NOMO-1 treated with dmso at 0.1 percent for 144 hours (cell line): Measurements from ENCODE around the gene IBSP.

Experiments used
- DNase-seq: peaks from one replicate; lab custom pipeline; 2025; ENCODE audit not compliant: unreplicated experiment; lab: John Stamatoyannopoulos, UW

Gene IBSP, protein sequence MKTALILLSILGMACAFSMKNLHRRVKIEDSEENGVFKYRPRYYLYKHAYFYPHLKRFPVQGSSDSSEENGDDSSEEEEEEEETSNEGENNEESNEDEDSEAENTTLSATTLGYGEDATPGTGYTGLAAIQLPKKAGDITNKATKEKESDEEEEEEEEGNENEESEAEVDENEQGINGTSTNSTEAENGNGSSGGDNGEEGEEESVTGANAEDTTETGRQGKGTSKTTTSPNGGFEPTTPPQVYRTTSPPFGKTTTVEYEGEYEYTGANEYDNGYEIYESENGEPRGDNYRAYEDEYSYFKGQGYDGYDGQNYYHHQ

DNA sequence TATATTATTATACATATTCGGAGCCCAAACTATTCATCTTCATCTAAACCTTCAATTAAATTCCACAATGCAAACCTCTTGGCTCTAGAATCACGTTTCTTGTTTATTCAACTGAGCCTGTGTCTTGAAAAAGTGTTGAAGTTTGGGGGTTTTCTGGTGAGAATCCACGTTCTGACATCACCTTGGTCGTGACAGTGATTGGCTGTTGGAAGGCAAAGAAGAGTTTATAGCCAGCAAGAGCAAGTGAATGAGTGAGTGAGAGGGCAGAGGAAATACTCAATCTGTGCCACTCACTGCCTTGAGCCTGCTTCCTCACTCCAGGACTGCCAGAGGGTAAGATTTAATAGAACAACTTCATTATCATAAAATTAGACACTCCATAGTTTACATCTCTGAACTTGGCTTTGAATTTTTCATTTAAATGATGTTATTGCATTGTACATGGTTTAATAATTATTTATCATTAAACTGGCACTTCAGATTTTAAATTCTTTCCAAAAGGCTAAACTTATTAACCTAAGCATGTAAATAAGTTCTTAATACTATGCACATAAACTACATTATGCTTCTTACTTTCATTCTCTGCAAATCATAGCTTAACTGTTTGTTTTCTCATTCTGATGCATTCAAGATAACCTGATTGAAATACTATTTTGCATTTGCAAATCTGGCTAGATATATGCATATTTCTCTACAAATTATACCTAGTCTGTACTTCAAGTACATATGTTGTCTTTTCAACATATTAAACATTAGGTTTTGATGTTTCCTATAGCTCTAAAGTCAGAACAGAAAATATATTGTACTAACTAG lies at the start of gene IBSP:
TSS of gene IBSP (plus strand) at position 254 of the 813 bp plus-strand sequence. CDS start 2,808 bp downstream, outside the sequence.
- DNase-seq: no peak

DNA sequence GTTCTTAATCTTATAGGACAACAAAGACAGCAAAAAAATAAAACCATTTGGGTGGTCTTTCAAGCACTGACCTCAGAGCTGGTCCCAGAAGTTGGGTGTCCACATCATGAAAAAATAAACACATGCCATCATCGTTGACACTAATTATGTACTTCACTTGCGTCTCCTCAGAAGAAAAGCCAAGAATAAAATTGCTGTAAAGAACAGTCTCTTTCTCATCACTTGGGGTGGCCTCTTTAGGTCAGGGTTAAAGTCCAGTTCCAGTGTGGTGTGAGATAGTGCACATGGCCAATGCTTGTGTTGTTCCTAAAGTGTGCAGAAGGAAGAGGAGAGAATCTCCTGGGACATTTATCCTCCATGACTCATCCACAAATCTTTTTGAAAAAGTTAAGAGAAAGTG lies 49.5 kb upstream of the IBSP start:
- DNase-seq: no peak

DNA sequence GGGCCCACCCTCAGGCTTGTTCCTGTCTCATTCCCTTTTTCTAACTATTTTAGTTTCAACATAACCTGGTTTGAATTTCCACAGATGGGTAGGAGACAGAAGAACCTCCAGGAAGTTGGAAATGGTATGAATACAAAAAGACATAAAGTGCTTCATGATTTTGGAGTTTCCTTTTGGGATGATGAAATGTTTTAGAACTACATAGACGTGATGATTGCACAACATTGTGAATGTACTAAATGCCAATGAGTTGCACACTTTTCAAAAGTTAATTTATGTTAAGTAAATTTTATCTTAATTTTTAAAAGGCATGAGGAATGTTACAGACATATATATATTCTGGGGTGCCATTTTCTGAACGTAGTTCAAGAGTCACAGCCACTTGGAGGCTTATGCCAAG lies 41.1 kb upstream of the IBSP start:
- no peak for DNase-seq

DNA sequence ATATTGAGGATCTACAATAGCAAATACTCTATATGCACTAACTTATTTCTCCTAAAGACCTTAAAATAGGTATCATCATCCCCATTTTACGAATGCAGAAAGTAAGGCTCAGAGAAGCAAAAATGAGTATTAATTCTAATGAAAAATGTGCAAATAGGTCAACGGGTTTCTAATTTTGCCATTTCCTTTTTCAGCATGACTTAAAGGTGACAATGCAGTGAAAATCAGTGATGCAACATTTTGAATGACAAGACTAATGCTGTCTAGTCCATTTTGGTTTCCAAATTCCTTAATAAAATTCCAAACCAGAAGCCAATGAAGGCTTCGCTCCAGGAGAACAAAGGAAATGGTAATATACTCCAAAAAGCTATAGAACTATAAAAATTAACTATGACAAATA lies 37.0 kb upstream of the IBSP start:
- no peak for DNase-seq

DNA sequence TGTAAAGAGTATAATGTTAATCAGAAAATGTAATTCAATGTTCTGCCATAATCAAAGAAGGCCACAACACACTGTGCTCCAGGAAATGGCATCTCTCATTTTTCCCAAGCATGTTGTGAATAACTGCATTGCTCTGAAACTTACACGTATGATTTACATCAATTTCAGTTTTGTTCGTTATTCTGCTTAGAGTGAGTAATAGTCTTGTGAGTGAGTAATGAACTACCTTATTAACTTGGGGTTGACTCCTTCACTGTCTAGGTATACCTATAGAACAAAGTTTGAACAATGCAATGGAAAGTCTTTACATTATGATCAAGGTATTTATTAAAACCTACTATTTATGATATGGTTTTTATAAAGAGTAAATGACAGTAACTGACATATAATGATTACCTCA lies 17.8 kb upstream of the IBSP start:
- DNase-seq: no peak

DNA sequence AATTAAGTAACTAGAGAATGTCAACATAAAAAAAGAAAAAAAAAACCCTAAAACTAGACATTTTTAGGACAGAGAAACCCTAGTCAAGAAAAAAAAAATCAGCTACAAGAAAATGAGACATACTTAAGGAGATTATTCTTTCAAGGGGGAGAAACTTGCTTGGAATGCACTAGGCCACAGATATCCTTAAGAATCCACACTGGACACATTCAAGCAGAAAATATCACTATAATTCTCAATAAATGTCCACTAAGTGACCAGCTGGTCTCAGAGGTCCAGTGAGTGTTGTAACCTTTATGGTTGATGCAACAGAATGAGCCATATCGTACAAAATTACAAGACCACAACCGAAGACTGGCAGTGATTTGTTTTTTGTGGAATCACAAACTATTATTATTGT lies 15.6 kb upstream of the IBSP start:
- DNase-seq: no peak

DNA sequence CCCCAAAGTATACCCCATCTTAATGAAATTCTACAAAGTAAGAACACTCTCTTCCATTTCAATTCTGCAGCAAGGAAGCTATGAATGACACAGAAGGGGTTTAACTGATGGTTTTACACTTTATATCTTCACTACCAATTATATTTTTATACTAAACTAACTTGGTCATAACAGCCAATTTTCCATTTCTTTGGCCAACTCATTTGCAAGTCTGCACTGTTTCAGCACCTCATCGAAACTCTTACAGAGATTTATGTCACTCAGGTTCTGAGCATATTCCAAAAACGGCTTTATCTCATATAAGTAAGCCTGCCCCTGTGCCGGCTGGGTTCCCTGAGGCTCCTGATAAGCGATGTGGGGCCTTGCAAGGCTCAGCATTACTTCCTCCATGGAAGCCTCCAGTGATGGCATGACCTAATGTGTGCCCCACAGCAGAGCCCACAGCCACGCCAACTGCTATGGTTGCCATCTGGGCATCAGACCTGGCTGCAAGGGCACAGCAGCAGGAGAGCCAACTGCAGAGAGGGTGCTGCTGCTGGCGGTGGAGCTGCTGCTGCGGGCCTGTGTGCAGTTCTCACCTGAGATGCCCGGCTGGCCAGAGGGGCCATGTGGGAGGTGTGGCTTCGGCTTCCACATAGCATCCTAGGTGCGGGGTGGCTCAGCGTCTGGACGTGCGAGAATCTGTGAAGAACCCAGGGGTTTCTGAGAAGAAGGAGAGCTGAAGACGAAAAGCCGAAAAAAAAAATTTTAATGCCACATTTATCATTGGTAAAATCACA lies 13.4 kb upstream of the IBSP start:
- no peak for DNase-seq

DNA sequence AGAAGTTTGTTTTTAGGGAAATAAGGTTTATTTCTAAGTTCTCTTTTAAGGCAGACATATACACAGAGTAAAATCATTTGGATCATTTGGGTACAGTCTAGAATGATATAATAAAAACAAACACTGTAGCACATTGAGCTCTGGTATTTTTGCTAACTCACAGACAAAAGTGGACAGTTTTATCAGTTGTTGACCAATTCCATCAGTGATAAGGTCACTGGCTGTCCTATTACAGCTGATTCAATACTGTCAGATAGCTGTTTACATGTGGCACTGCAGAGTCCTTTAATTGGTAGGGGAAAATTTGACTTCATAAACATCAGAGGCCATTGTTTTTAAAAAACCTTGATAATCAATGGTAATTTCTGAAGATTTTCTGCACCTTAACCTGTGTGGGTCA lies 3.5 kb downstream of the IBSP start:
- no peak for DNase-seq

DNA sequence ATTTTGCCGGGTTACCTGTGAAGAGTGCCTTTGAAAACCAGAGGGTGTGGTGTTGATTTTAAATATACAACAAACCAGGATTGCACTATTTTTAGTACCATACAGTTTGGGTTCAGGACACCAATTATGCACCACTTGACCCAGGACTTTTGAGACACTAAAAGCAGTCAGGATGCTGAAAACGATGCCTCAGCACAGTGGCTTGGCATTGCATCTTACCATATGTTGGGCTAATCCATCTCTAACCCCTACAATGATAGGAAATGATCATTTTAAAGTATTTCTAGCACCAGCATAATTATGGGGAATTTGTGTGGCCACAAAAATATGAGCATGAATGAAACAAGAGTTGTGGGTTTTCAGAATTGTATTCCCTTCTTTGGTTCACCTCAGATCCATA lies 4.1 kb downstream of the IBSP start:
- no peak for DNase-seq

DNA sequence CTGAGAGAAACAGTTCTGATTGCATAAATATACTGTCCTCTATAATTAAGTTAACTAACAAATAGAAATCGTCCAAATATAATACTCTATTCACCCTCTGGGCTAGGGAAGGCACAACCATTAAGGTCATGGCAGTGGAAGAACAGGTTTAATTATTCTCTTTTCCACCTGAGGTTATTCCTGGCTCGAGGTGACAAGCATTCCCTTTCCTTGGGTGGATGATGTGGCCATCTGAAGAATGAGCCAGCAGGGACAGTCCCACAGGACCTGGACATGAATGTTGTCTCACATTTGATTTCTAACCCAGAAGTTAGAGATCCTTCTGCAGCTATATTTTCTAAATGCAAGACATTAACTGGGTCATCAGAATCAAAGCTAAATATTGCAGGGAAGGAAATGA lies 5.5 kb downstream of the IBSP start:
- DNase-seq: no peak

DNA sequence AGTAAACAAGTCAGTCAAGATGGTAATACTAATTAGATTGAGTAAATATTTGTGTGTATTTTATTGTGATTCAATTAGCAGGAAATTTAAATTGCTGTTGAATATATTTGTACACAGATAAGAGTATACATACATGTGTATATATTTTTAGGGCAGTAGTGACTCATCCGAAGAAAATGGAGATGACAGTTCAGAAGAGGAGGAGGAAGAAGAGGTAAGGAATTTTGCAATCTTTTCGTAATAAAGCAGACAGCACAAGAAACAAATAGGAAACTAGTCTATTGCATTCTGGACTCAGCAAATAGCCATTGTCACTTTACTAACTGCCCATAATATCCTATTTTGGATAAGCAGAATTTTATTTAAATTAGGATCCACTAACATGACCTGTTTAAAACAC lies 6.6 kb downstream of the IBSP start:
- peak; percentile 62 for DNase-seq

DNA sequence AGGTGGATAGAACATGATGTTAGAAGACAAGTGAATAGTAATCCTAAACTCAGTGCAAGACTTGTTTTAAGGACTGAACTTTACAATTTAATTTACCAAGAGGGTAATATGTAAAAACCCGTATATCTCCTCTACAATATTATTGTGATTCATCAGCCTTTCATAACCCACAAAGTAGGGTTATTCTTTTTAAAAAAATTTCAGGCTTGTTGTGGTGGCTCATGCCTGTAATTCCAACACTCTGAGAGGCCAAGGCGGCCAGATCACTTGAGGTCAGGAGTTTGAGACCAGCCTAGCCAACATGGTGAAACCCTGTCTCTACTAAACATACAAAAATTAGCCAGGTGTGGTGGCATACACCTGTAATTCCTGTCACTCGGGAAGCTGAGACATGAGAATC lies 7.2 kb downstream of the IBSP start:
- DNase-seq: no peak

DNA sequence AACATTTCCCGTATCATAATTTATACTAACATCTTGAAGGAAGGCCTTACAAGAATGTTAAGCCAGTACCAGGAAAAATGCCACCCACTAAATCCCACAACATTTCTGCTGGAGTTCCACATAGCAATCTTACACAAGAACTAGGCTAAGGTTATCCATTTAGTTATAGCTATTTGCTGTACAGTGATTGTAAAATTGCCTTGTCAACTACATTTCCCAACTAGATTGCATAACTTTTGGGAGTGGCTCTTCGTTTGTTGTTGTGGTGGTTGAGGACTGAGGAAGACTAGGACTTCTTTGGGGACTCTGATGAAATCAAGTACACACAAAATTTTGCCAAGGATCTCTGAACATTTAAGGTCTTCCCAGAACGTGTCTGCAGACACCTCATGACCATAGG lies 8.0 kb downstream of the IBSP start:
- peak; percentile 14 for DNase-seq

DNA sequence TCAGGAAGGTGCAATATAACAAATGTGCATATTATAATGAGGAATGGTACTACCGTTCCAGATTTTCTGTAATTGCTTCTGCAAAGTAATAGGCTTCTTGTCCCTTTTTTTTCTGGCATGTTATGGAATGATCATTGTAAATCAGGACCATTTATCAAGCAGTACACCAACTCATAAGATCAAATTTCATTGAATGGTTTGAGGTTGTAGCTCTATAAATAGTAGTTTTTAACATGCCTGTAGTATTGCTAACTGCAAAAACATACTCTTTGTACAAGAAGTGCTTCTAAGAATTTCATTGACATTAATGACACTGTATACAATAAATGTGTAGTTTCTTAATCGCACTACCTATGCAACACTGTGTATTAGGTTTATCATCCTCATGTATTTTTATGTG lies 12.6 kb downstream of the IBSP start:
- no peak for DNase-seq

DNA sequence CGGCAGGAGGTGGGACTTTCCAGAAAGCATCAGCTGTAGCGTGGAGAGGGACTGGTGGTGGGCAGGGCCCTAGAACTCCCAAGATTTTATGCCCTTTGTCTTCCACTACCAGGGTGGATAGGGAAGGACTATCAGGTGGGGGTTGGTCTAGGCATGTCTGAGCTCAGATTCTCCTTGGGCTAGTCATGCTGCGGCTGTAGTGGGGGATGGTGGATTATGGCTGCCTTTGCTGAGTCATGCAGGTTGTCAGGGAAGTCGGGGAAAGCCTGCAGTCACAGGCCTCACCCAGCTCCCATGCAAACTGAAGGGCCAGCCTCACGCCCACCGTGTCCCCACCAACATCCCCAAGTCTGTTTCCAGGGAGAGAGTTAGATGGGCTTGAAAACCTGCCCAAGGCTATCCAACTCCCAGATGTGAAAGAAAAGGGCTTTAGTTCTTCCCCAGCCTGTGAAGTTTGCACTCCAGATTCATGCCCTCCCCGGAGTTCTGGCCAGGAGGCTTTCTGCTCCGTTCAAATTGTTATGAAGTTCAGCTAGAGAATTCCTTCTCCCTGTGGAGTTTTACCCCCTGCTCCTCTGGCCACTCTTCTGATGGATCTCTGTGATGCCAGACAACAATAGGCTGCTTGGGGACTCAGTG lies 20.0 kb downstream of the IBSP start:
- no peak for DNase-seq

DNA sequence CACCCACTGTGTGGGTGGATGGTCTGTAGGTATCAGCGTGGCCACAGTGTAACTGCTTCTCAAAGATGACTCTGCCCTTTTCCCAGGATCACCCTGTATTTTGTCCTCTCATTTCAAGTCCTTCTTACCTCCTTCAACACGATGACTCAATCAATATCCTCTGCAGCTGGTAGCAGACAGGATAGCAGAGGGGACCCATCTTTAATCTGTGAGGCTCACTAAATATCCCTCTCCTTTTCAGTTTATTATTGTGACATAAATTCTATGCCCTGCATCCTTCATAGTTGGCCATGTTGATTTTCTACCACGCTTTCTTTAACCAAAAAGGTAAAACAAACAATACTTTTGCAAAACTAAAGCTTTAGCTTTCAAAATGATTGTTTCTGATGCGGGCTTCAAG lies 23.8 kb downstream of the IBSP start:
- DNase-seq: no peak

DNA sequence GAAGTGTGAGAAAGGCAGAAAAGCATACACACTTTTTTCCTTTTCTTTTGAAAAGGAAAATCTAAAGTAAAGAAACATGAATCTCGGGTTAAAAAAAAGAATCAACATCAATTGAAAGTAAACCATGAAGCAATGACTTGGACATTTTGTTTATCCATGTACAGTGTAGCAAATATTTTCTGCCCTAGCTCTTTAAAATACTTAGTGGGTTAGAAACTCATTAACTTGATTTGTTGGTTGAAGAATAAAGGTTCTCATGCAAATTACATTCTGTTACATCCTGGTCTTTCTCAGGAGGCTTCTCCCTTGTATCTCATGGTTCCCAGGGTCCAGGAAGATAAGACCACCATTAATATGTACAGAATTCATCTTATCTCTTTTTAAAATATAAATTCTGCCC lies 24.4 kb downstream of the IBSP start:
- DNase-seq: no peak

DNA sequence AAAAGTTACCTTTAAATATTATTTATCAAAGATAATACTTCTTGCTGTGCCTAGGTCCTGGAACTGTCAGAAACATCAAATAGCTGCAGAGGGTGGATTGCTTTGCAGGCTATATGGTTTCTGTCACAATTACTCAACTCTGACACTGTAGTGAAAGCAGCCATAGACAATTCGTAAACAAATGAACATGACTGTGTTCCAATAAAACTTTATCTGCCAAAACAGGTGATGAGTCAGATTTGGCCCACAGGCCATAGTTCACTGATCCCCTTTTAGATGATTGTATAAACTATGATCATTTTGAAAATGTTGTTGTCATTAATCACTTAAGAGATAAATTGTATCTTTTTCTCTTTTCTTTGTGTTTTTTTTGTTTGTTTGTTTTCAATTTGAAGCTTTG lies 25.0 kb downstream of the IBSP start:
- no peak for DNase-seq

DNA sequence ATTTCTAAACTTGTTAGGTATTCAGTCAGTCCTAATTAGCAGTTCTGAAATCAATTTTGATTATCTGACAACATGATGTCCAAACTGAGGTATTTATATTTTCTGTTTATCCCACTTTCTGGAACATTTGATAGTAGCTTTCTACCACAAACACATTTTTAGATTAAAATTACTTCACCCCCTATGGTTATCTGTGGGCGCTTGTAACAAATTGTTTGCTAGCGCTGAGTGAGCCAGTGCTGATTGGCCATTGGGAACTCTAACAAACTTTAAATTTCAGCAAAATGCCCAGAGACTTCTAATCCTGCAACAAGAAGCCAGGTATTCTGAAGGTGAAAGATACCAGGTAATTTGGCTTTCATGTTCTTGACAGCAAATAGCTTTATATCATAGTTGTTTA lies 33.3 kb downstream of the IBSP start, which contains the start of gene MEPE:
TSS of gene MEPE (plus strand) at position 301 of the 400 bp plus-strand sequence. CDS start 1,746 bp downstream, outside the sequence.
- no peak for DNase-seq

DNA sequence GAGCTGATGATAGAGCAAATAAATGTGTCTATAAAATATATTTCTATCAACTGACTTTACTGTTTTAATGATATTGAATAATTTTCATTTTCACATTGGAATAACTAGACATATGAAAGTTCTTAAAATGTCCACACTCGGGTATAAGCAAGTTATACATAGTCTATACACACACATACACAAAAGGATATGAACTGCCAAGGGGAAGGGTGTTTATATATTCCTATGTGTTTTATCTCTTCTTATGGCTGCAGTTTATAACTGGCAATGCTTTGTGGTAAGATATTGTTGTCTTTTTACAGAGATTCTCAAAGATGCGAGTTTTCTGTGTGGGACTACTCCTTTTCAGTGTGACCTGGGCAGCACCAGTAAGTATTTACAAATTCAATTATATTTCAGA lies 35.0 kb downstream of the IBSP start:
- DNase-seq: no peak

DNA sequence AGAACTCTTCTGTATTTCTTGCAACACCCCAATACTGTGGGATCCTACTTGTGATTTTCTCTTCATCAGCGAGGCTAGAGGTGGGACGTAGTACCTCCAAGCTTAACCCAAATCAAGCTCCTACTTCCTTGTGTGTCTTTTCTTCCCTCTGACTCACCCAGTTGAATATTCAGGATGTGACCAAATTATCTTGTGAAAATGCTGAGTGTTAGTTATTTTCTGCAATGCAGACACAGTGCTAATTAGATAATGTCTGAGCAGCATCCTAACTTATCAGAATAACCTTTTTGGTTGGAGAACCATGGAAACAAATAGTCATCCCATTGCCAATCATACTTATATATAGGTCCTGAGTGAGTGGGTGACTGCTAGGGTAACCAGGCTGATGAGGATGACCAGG lies 35.8 kb downstream of the IBSP start:
- no peak for DNase-seq
